ENCODE results near the gene KIAA1549. TPM values are rescaled to one million over a fixed set of nuclear protein-coding genes. Genes with fewer than 3 reads are reported as not detected.
A peak's percentile ranks its signal among the peaks of the same experiment; 100 is the strongest.

The KIAA1549 gene
- total and polyA plus RNA-seq, 2 of the 8 experiments (the other 6 are each of a cell fraction or from before 2014, with no cell fraction given), result 6.5 to 17.3 TPM

- POLR2A ChIA-PET (ENCODE audit: partially characterized antibody), result interaction anchor here (0.7 kb wide), 1 partner anchor 240 kb away, joined by 4 read pairs; no protein-coding TSS in a partner anchor
- H3K9ac ChIP-seq (replicated peaks in 1 of 4; ENCODE audit: extremely low read depth in 1 of 4, low read depth in 3 of 4, low read length in 3 of 4), result no peak overlapping the region
- no peak overlapping the region for H3K4me3 ChIP-seq (ENCODE audit: extremely low read depth in 1 of 4, insufficient read depth in 2 of 4, low read depth in 3 of 4, low read length in 4 of 4)
- H2BK15ac ChIP-seq (ENCODE audit: low read length), result no peak overlapping the region
- H2BK20ac ChIP-seq (ENCODE audit: low read length), result no peak overlapping the region
- TF ChIP-seq SP1 (IDR thresholded peaks at IDR 0.05; ENCODE audit: low read depth, low read length), result no peak
- TF ChIP-seq POLR2AphosphoS5 (IDR thresholded peaks at IDR 0.05; ENCODE audit: low read depth, low read length), result no peak
- no peak for TF ChIP-seq PHF8 (conservative IDR thresholded peaks at IDR 0.05; ENCODE audit: low read depth, low read length)
- TF ChIP-seq CTBP2 (IDR thresholded peaks at IDR 0.05; ENCODE audit: borderline replicate concordance, insufficient read depth, insufficient read length, low read length), result no peak
- TF ChIP-seq CBX8 (IDR thresholded peaks at IDR 0.05; ENCODE audit: borderline replicate concordance, low read depth, low read length), result no peak
- no peak overlapping the region for H4K5ac ChIP-seq (ENCODE audit: insufficient read length, low read depth, low read length)
- H2BK5ac ChIP-seq (ENCODE audit: low read depth, low read length), result no peak overlapping the region
- H2AK5ac ChIP-seq (ENCODE audit: low read depth, low read length), result no peak overlapping the region
- no peak overlapping the region for H3K4me2 ChIP-seq (ENCODE audit: insufficient read depth in 1 of 2, low read depth in 2 of 2, low read length in 2 of 2)
- no peak overlapping the region for H3K23ac ChIP-seq (ENCODE audit: insufficient read length)
- H3K23me2 ChIP-seq (ENCODE audit: low read depth, low read length), result no peaks in the 10 kb centered on the region
- peaks cover 9% of the 10 kb centered on the region for H3K79me1 ChIP-seq (ENCODE audit: low read depth, low read length)
- peaks cover 0 to 15% of the 10 kb centered on the region in 2 experiments; a peak in 1 of 4 replicates for H3K79me2 ChIP-seq (ENCODE audit: control insufficient read depth in 1 of 2, insufficient read depth in 2 of 2, low read length in 2 of 2)
- peaks cover 0 to 3% (median 0%) of the 10 kb centered on the region in 4 experiments; a peak in 2 of 7 replicates for H3K4me1 ChIP-seq (replicated peaks in 1 of 4; ENCODE audit: control insufficient read depth in 3 of 4, insufficient read depth in 4 of 4, low read length in 3 of 4)
- no peaks in the 10 kb centered on the region for H3K9me3 ChIP-seq (ENCODE audit: insufficient read depth in 2 of 2, low read depth in 1 of 2, low read length in 1 of 2)
- H3K27ac ChIP-seq (ENCODE audit: low read depth, low read length), result no peak overlapping the region
- H3K36me3 ChIP-seq (ENCODE audit: control insufficient read depth in 2 of 4, insufficient read depth in 4 of 4, low read length in 3 of 4), result no peaks in the 10 kb centered on the region
- no peak overlapping the region for H3K14ac ChIP-seq (ENCODE audit: insufficient read length)
- H4K8ac ChIP-seq (ENCODE audit: extremely low read depth, insufficient read depth, low read length), result no peak overlapping the region
- no peak overlapping the region for H2BK120ac ChIP-seq (replicated peaks; ENCODE audit: low read depth, low read length)
- H3K18ac ChIP-seq (ENCODE audit: extremely low read depth, low read length), result no peak overlapping the region
- H4K91ac ChIP-seq (replicated peaks; ENCODE audit: insufficient read length, low read length), result no peak overlapping the region
- H2AFZ ChIP-seq (ENCODE audit: low read length), result no peak overlapping the region
- WGBS, 2 experiments (ENCODE audit: extremely low coverage in 1 of 2, insufficient coverage in 1 of 2, insufficient read length in 1 of 2, insufficient replicate concordance in 2 of 2, low coverage in 1 of 2, low lambda C conversion rate in 2 of 2, missing lambda C conversion rate in 1 of 2), result 86% methylated on average over 12 of the region's 12 CpGs; no CpG with 5 or more reads in 1 of the 2 experiments
- H3K27me3 ChIP-seq (replicated peaks in 1 of 4; ENCODE audit: control insufficient read depth in 3 of 4, extremely low read depth in 1 of 4, insufficient read depth in 3 of 4, low read length in 3 of 4), result no peaks in the 10 kb centered on the region
- H3K4ac ChIP-seq (replicated peaks; ENCODE audit: insufficient read length, low read depth, low read length), result no peak overlapping the region
- no peaks in the 10 kb centered on the region for H4K20me1 ChIP-seq (replicated peaks in 1 of 2; ENCODE audit: control insufficient read depth in 1 of 2, insufficient read depth in 2 of 2, low read length in 2 of 2)
- CTCF ChIA-PET (ENCODE audit: partially characterized antibody), result interaction anchor here (0.7 kb wide), 1 partner anchor 413 kb away, joined by 3 read pairs; no protein-coding TSS in a partner anchor
- no peak overlapping the region for H3K56ac ChIP-seq (replicated peaks; ENCODE audit: insufficient read length, low read depth, low read length)
- no peak overlapping the region for H2BK12ac ChIP-seq (ENCODE audit: low read depth, low read length)
- DNase-seq (ENCODE audit: low read depth in 1 of 2, low spot score in 2 of 2), result peak in 1 of 2 experiments; percentile 37
- no peak for FAIRE-seq
Observed at GRCh38 chr7:138932870-138933269, 48.3 kb downstream of the KIAA1549 start.

Data from H1 (cell line).